Body of pancreas (tissue), 4 donors: ENCODE measurements around the gene CLEC10A. TPM values are rescaled to one million over a fixed set of nuclear protein-coding genes. Genes with fewer than 3 reads are reported as not detected.
"Not testable (repeated sequence)": the region's sequence is repeated elsewhere in the genome, so short reads cannot be mapped to it uniquely, and the experiment has no call there.

ENCODE experiments used
- ATAC-seq: fragments of 150-250 bp; one replicate; pipeline ENCODE4 v1.9.1; 2016
- DNase-seq, 4 donors: peaks; one replicate each; pipeline ENCODE4 v3.0.0-alpha.2; 2019
- H3K27ac ChIP-seq, 4 donors: fragments of 200-600 bp; sonication (generic); 1 replicate in 3 of 4; 2 replicates in 1 of 4; pipeline versions ENCODE4 v1.5.1 to v1.6.1; 2016 to 2019; ENCODE audit warnings: mild to moderate bottlenecking in 1 of 4, mixed read lengths in 1 of 4, moderate library complexity in 1 of 4
- H3K27me3 ChIP-seq, 2 donors: fragments of 200-600 bp; sonication (generic); one replicate each; pipeline ENCODE4 v1.6.0; 2016; ENCODE audit warnings: mild to moderate bottlenecking in 1 of 2
- H3K36me3 ChIP-seq, 2 donors: fragments of 200-600 bp; sonication (generic); replicated peaks in 1 of 2; 2 replicates each; pipeline ENCODE4 v1.5.1; 2016; ENCODE audit warnings: low read depth in 2 of 2; ENCODE audit not compliant: insufficient read depth in 1 of 2
- H3K4me1 ChIP-seq: fragments of 200-600 bp; sonication (generic); one replicate; pipeline ENCODE4 v1.6.0; 2016
- H3K4me3 ChIP-seq, 2 donors: fragments of 200-600 bp; sonication (generic); 1 replicate in 1 of 2; 2 replicates in 1 of 2; pipeline ENCODE4 v1.5.1; 2016 to 2019
- H3K9me3 ChIP-seq, 3 donors: fragments of 200-600 bp; sonication (generic); 1 replicate in 2 of 3; 2 replicates in 1 of 3; pipeline ENCODE4 v1.5.1; 2016
- CTCF ChIP-seq, 7 experiments: fragments of 450-650 bp in 4 of 7; fragments of 200-600 bp in 3 of 7; sonication (generic) in 3 of 7; IDR thresholded peaks; one replicate each; pipeline ENCODE4 v1.5.1; 2016 to 2019; ENCODE audit warnings: antibody characterized with exemption in 7 of 7
- POLR2A ChIP-seq, 3 donors: fragments of 450-650 bp; IDR thresholded peaks; one replicate each; pipeline ENCODE4 v1.6.1; 2016; ENCODE audit warnings: antibody characterized with exemption in 3 of 3, mild to moderate bottlenecking in 2 of 3
- WGBS, 2 donors: methylation state at CpG; one replicate each; pipeline ENCODE4 v1.1.5; 2017; 5-methylcytosine and 5-hydroxymethylcytosine counted together
- intact Hi-C: fragments of 100-400 bp; cut with DNase I; formaldehyde crosslinking; loops from one replicate; pipeline ENCODE4 v1.15.1; 2023
- total RNA-seq, 2 donors: library from RNA; depleted of rRNA; stranded (reverse); fragments of >200 nt; gene quantifications; one replicate each; pipeline ENCODE4 v1.1.0, GENCODE V29; 2016

The CLEC10A gene
- total RNA-seq, 2 donors from 2014 or later, result 0.33 to 1.0 TPM

- TF ChIP-seq CTCF (IDR thresholded peaks at IDR 0.05), result no peak
- TF ChIP-seq POLR2A (IDR thresholded peaks at IDR 0.05), result no peak
- intact Hi-C loops, result no loop called here
- Histone ChIP-seq H3K9me3 (no peaks in the 10 kb centered on the region), H3K36me3 (no peaks in the 10 kb centered on the region), H3K4me3 (no peak overlapping the region), H3K27me3 (no peaks in the 10 kb centered on the region), H3K27ac (no peak overlapping the region), H3K4me1 (peaks cover 23% of the 10 kb centered on the region)
- ATAC-seq (no peak), DNase-seq (no peak)
- WGBS, 2 donors, result 56% methylated on average over 6 of the region's 6 CpGs
Measured at GRCh38 chr17:7048968-7049367, 31.1 kb downstream of the CLEC10A start.

GRCh38 chr17:7047566-7047965, 32.5 kb downstream of the CLEC10A start:
- H3K27me3 ChIP-seq, result peaks cover 0 to 9% of the 10 kb centered on the region in 2 donors
- no peaks in the 10 kb centered on the region for H3K36me3 ChIP-seq
- peaks cover 37% of the 10 kb centered on the region for H3K4me1 ChIP-seq
- ATAC-seq (no peak), DNase-seq (no peak)
- WGBS, 2 donors, result 78 to 85% methylated on average over 6 of the region's 6 CpGs
- intact Hi-C loops, result no loop called here
- H3K9me3 ChIP-seq, result no peaks in the 10 kb centered on the region
- no peak overlapping the region for H3K4me3 ChIP-seq
- TF ChIP-seq POLR2A (IDR thresholded peaks at IDR 0.05) (no peak), CTCF (IDR thresholded peaks at IDR 0.05) (no peak)
- no peak overlapping the region for H3K27ac ChIP-seq

- peak in 3 of 4 donors; percentile 34 to 52 (median 45) for DNase-seq
- H3K27ac ChIP-seq, result peak overlapping the region in 3 of 4 donors; percentile 56 to 80 (median 78)
- H3K36me3 ChIP-seq, H3K9me3 ChIP-seq, ATAC-seq, H3K4me3 ChIP-seq, intact Hi-C loops: not testable (repeated sequence)
- H3K4me1 ChIP-seq, result peaks cover 44% of the 10 kb centered on the region
- WGBS, 2 donors, result 16 to 33% methylated on average over 24 to 26 of the region's 26 CpGs
- H3K27me3 ChIP-seq, result peaks cover 0 to 16% of the 10 kb centered on the region in 2 donors
Measured at GRCh38 chr17:7046725-7047397, 33.2 kb downstream of the CLEC10A start.

- H3K27ac ChIP-seq, result peak overlapping the region; percentile 56 to 80 (median 72)
- TF ChIP-seq CTCF (IDR thresholded peaks at IDR 0.05) (peak in 1 of 7 experiments; percentile 4), POLR2A (IDR thresholded peaks at IDR 0.05) (peak in 1 of 3 donors; percentile 29)
- no peak overlapping the region for H3K4me3 ChIP-seq
- ATAC-seq (peak; percentile 89), DNase-seq (peak; percentile 90 to 95 (median 94))
- H3K27me3 ChIP-seq, result peaks cover 0 to 18% of the 10 kb centered on the region in 2 donors
- no peaks in the 10 kb centered on the region for H3K36me3 ChIP-seq
- intact Hi-C loops, result no loop called here
- H3K9me3 ChIP-seq, result no peaks in the 10 kb centered on the region
- WGBS, 2 donors, result 9 to 11% methylated on average over 7 to 15 of the region's 15 CpGs
- peaks cover 44% of the 10 kb centered on the region for H3K4me1 ChIP-seq
Measured at GRCh38 chr17:7046127-7046724, 33.8 kb downstream of the CLEC10A start.

GRCh38 chr17:7045492-7046126, 34.4 kb downstream of the CLEC10A start:
- intact Hi-C loops, result no loop called here
- WGBS, 2 donors, result 6 to 14% methylated on average over 4 to 5 of the region's 5 CpGs
- peak; percentile 77 for ATAC-seq

More at GRCh38 chr17:7045492-7046126, 34.4 kb downstream of the CLEC10A start:
- TF ChIP-seq POLR2A (IDR thresholded peaks at IDR 0.05), result no peak
- TF ChIP-seq CTCF (IDR thresholded peaks at IDR 0.05), result peak; percentile 39 to 97 (median 90)
- peaks cover 0 to 18% of the 10 kb centered on the region in 2 donors for H3K27me3 ChIP-seq
- no peak overlapping the region for H3K4me3 ChIP-seq
- H3K27ac ChIP-seq, result peak overlapping the region; percentile 56 to 80 (median 72)
- H3K36me3 ChIP-seq, result no peaks in the 10 kb centered on the region
- no peaks in the 10 kb centered on the region for H3K9me3 ChIP-seq
- H3K4me1 ChIP-seq, result peaks cover 44% of the 10 kb centered on the region
- peak; percentile 65 to 78 (median 70) for DNase-seq
